Liver (tissue), 3 donors: ENCODE data around the gene CATSPERZ.

Experiments used
- FOXA1 ChIP-seq: IDR thresholded peaks from 2 replicates; pipeline ENCODE4 v1.6.1; 2016; ENCODE audit warnings: antibody characterized with exemption
- HNF4A ChIP-seq, 2 donors: conservative IDR thresholded peaks; 2 replicates each; pipeline ENCODE4 v1.6.1; 2016; ENCODE audit warnings: antibody characterized with exemption in 2 of 2, mild to moderate bottlenecking in 2 of 2
- JUND ChIP-seq, 2 donors: IDR thresholded peaks; 2 replicates each; pipeline ENCODE4 v1.6.1; 2016; ENCODE audit warnings: antibody characterized with exemption in 2 of 2
- NR2F2 ChIP-seq: IDR thresholded peaks from 2 replicates; pipeline ENCODE4 v1.6.1; 2016; ENCODE audit warnings: antibody characterized with exemption
- RAD21 ChIP-seq, 2 donors: IDR thresholded peaks; 2 replicates each; pipeline ENCODE4 v1.6.1; 2016; ENCODE audit warnings: antibody characterized with exemption in 2 of 2, mild to moderate bottlenecking in 2 of 2
- SP1 ChIP-seq: IDR thresholded peaks from 2 replicates; pipeline ENCODE4 v1.6.1; 2018; ENCODE audit warnings: antibody characterized with exemption, mild to moderate bottlenecking
- TAF1 ChIP-seq: conservative IDR thresholded peaks from 2 replicates; pipeline ENCODE4 v1.6.1; 2016; ENCODE audit warnings: antibody characterized with exemption, mild to moderate bottlenecking
- TF ChIP-seq, protein P1 (sequence below): IDR thresholded peaks from 2 replicates; pipeline ENCODE4 v1.6.1; 2016; ENCODE audit warnings: antibody characterized with exemption, mild to moderate bottlenecking
- TF ChIP-seq, protein P2 (sequence below): fragments of 150-350 bp; IDR thresholded peaks from 2 replicates; pipeline ENCODE4 v1.5.1; 2017; ENCODE audit warnings: improper control_type of control experiment, low read depth, low read length; ENCODE audit not compliant: missing input control
- TF ChIP-seq, protein P3 (sequence below): IDR thresholded peaks from 2 replicates; pipeline ENCODE4 v1.6.1; 2016; ENCODE audit warnings: antibody characterized with exemption
- TF ChIP-seq, protein P4 (sequence below): IDR thresholded peaks from 2 replicates; pipeline ENCODE4 v1.6.1; 2016; ENCODE audit warnings: antibody characterized with exemption
- donor health status: healthy.
- donor health status: healthy.

DNA sequence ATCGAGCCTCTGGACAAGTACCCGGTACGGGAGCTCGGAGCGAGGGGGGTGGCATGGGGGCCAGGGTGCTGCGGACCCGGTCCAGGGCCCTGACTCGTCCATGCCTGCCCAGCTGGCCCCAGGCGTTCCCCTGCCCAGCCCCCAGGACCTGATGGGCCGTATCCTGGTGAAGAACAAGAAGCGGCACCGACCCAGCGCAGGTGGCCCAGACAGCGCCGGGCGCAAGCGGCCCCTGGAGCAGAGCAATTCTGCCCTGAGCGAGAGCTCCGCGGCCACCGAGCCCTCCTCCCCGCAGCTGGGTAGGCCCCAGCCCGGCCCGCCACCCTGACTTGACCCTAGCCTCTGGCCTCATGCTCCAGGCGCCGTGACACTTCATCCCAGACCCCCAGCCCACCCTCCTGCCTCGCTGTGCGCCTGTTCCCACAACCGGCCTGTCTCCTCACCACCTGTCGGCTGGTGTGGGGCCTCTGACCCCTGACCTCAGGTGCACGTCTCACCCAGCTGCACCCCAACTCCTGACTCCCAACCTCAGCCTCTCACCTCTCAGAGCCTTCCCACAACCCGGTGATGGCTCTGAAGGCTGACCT lies 41.1 kb upstream of the CATSPERZ start:
- TF ChIP-seq, protein P1, sequence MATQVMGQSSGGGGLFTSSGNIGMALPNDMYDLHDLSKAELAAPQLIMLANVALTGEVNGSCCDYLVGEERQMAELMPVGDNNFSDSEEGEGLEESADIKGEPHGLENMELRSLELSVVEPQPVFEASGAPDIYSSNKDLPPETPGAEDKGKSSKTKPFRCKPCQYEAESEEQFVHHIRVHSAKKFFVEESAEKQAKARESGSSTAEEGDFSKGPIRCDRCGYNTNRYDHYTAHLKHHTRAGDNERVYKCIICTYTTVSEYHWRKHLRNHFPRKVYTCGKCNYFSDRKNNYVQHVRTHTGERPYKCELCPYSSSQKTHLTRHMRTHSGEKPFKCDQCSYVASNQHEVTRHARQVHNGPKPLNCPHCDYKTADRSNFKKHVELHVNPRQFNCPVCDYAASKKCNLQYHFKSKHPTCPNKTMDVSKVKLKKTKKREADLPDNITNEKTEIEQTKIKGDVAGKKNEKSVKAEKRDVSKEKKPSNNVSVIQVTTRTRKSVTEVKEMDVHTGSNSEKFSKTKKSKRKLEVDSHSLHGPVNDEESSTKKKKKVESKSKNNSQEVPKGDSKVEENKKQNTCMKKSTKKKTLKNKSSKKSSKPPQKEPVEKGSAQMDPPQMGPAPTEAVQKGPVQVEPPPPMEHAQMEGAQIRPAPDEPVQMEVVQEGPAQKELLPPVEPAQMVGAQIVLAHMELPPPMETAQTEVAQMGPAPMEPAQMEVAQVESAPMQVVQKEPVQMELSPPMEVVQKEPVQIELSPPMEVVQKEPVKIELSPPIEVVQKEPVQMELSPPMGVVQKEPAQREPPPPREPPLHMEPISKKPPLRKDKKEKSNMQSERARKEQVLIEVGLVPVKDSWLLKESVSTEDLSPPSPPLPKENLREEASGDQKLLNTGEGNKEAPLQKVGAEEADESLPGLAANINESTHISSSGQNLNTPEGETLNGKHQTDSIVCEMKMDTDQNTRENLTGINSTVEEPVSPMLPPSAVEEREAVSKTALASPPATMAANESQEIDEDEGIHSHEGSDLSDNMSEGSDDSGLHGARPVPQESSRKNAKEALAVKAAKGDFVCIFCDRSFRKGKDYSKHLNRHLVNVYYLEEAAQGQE, result no peak
- TF ChIP-seq, protein P2, sequence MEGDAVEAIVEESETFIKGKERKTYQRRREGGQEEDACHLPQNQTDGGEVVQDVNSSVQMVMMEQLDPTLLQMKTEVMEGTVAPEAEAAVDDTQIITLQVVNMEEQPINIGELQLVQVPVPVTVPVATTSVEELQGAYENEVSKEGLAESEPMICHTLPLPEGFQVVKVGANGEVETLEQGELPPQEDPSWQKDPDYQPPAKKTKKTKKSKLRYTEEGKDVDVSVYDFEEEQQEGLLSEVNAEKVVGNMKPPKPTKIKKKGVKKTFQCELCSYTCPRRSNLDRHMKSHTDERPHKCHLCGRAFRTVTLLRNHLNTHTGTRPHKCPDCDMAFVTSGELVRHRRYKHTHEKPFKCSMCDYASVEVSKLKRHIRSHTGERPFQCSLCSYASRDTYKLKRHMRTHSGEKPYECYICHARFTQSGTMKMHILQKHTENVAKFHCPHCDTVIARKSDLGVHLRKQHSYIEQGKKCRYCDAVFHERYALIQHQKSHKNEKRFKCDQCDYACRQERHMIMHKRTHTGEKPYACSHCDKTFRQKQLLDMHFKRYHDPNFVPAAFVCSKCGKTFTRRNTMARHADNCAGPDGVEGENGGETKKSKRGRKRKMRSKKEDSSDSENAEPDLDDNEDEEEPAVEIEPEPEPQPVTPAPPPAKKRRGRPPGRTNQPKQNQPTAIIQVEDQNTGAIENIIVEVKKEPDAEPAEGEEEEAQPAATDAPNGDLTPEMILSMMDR, result no peak
- TF ChIP-seq, protein P3, sequence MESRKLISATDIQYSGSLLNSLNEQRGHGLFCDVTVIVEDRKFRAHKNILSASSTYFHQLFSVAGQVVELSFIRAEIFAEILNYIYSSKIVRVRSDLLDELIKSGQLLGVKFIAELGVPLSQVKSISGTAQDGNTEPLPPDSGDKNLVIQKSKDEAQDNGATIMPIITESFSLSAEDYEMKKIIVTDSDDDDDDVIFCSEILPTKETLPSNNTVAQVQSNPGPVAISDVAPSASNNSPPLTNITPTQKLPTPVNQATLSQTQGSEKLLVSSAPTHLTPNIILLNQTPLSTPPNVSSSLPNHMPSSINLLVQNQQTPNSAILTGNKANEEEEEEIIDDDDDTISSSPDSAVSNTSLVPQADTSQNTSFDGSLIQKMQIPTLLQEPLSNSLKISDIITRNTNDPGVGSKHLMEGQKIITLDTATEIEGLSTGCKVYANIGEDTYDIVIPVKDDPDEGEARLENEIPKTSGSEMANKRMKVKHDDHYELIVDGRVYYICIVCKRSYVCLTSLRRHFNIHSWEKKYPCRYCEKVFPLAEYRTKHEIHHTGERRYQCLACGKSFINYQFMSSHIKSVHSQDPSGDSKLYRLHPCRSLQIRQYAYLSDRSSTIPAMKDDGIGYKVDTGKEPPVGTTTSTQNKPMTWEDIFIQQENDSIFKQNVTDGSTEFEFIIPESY, result no peak
- TF ChIP-seq, protein P4, sequence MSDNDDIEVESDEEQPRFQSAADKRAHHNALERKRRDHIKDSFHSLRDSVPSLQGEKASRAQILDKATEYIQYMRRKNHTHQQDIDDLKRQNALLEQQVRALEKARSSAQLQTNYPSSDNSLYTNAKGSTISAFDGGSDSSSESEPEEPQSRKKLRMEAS, result no peak
- TF ChIP-seq FOXA1 (no peak), RAD21 (IDR thresholded peaks at IDR 0.05) (no peak), SP1 (no peak), TAF1 (no peak), JUND (IDR thresholded peaks at IDR 0.05) (no peak), NR2F2 (no peak), HNF4A (conservative IDR thresholded peaks at IDR 0.05) (no peak)
